DMS114 treated with DMSO at 0.1 percent for 48 hours (cell line): ENCODE results near the gene RBL1.
"Not testable (repeated sequence)": the region's sequence is repeated elsewhere in the genome, so short reads cannot be mapped to it uniquely, and the experiment has no call there.

Experiments used
- DNase-seq: peaks from one replicate; lab custom pipeline; 2025; ENCODE audit not compliant: unreplicated experiment; lab: John Stamatoyannopoulos, UW

RBL1 gene

GRCh38 chr20:37095599-37096414 lies at the start of gene RBL1:
TSS of gene RBL1 (minus strand) at chr20:37095997. CDS start at chr20:37095928, 69 bp downstream.
- peak; percentile 77 for DNase-seq

- no peak for DNase-seq
These were observed 49.1 kb upstream of the RBL1 start for GRCh38 chr20:37144856-37145404.

- DNase-seq, result no peak
These were observed 46.9 kb upstream of the RBL1 start for GRCh38 chr20:37142708-37143107.

- DNase-seq, result no peak
These were observed 41.8 kb upstream of the RBL1 start for GRCh38 chr20:37137547-37137946.

- no peak for DNase-seq
These were observed 38.2 kb upstream of the RBL1 start for GRCh38 chr20:37133952-37134351.

- no peak for DNase-seq
These were observed 35.7 kb upstream of the RBL1 start for GRCh38 chr20:37131486-37131885.

- DNase-seq, result no peak
These were observed 33.0 kb upstream of the RBL1 start for GRCh38 chr20:37128803-37129202.

- not testable (repeated sequence) for DNase-seq
These were observed 30.5 kb upstream of the RBL1 start for GRCh38 chr20:37126290-37126689.

- DNase-seq, result no peak
These were observed 27.6 kb upstream of the RBL1 start for GRCh38 chr20:37123441-37123840.

- DNase-seq, result no peak
These were observed 24.7 kb upstream of the RBL1 start for GRCh38 chr20:37120497-37120896.

GRCh38 chr20:37119356-37120036 lies 23.7 kb upstream of the RBL1 start:
- no peak for DNase-seq

- DNase-seq, result no peak
These were observed 18.2 kb upstream of the RBL1 start for GRCh38 chr20:37114012-37114411.

GRCh38 chr20:37111926-37112455 lies 16.2 kb upstream of the RBL1 start:
- DNase-seq, result no peak

GRCh38 chr20:37108676-37109075 lies 12.9 kb upstream of the RBL1 start:
- DNase-seq, result no peak

- no peak for DNase-seq
These were observed 6.8 kb upstream of the RBL1 start for GRCh38 chr20:37102571-37102970.

GRCh38 chr20:37096415-37097041 lies 731 bp upstream of the RBL1 start:
- DNase-seq, result peak; percentile 32

GRCh38 chr20:37095108-37095598 lies 644 bp downstream of the RBL1 start:
- DNase-seq, result no peak

GRCh38 chr20:37090407-37090806 lies 5.4 kb downstream of the RBL1 start:
- DNase-seq, result no peak

- DNase-seq, result no peak
These were observed 14.0 kb downstream of the RBL1 start for GRCh38 chr20:37081717-37082289.

- no peak for DNase-seq
These were observed 18.8 kb downstream of the RBL1 start for GRCh38 chr20:37077009-37077408.
